Measurements from ENCODE around the gene KIF20B.
"Not testable (repeated sequence)": the region's sequence is repeated elsewhere in the genome, so short reads cannot be mapped to it uniquely, and the experiment has no call there.

The KIF20B gene

GRCh38 chr10:89684604-89685003 is 16.8 kb upstream of the KIF20B start:
- DNase-seq (ENCODE audit: low read depth) = no peak

GRCh38 chr10:89685936-89686335 is 15.5 kb upstream of the KIF20B start:
- no peak for DNase-seq (ENCODE audit: low read depth)

GRCh38 chr10:89690027-89690426 is 11.4 kb upstream of the KIF20B start:
- no peak for DNase-seq (ENCODE audit: low read depth)

- no peak for DNase-seq (ENCODE audit: low read depth)
These were observed 9.0 kb upstream of the KIF20B start for GRCh38 chr10:89692416-89692815.

- no peak for DNase-seq (ENCODE audit: low read depth)
These were observed 8.2 kb upstream of the KIF20B start for GRCh38 chr10:89693176-89693575.

GRCh38 chr10:89695307-89695706 is 6.1 kb upstream of the KIF20B start:
- no peak for DNase-seq (ENCODE audit: low read depth)

GRCh38 chr10:89697946-89698345 is 3.4 kb upstream of the KIF20B start:
- DNase-seq (ENCODE audit: low read depth) = no peak

GRCh38 chr10:89699581-89700064 is 1.8 kb upstream of the KIF20B start:
- DNase-seq (ENCODE audit: low read depth) = no peak

- no peak for DNase-seq (ENCODE audit: low read depth)
These were observed 508 bp upstream of the KIF20B start for GRCh38 chr10:89700923-89701241.

GRCh38 chr10:89702121-89702480 is 711 bp downstream of the KIF20B start:
- no peak for DNase-seq (ENCODE audit: low read depth)

GRCh38 chr10:89705466-89705865 is 4.1 kb downstream of the KIF20B start:
- no peak for DNase-seq (ENCODE audit: low read depth)

GRCh38 chr10:89706011-89706410 is 4.6 kb downstream of the KIF20B start:
- no peak for DNase-seq (ENCODE audit: low read depth)

- no peak for DNase-seq (ENCODE audit: low read depth)
These were observed 6.0 kb downstream of the KIF20B start for GRCh38 chr10:89707372-89707771.

- no peak for DNase-seq (ENCODE audit: low read depth)
These were observed 9.4 kb downstream of the KIF20B start for GRCh38 chr10:89710753-89711152.

- no peak for DNase-seq (ENCODE audit: low read depth)
These were observed 33.2 kb downstream of the KIF20B start for GRCh38 chr10:89734616-89735015.

- no peak for DNase-seq (ENCODE audit: low read depth)
These were observed 37.3 kb downstream of the KIF20B start for GRCh38 chr10:89738551-89739209.

- no peak for DNase-seq (ENCODE audit: low read depth)
These were observed 39.9 kb downstream of the KIF20B start for GRCh38 chr10:89741126-89741762.

- no peak for DNase-seq (ENCODE audit: low read depth)
These were observed 42.6 kb downstream of the KIF20B start for GRCh38 chr10:89744026-89744425.

- DNase-seq (ENCODE audit: low read depth) = no peak
These were observed 44.5 kb downstream of the KIF20B start for GRCh38 chr10:89745903-89746302.

- DNase-seq (ENCODE audit: low read depth) = no peak
These were observed 49.1 kb downstream of the KIF20B start for GRCh38 chr10:89750441-89750840.

- DNase-seq (ENCODE audit: low read depth) = no peak
These were observed 54.0 kb downstream of the KIF20B start for GRCh38 chr10:89755374-89755773.

GRCh38 chr10:89759531-89759930 is 58.1 kb downstream of the KIF20B start:
- DNase-seq (ENCODE audit: low read depth) = no peak

- not testable (repeated sequence) for DNase-seq (ENCODE audit: low read depth)
These were observed 62.3 kb downstream of the KIF20B start for GRCh38 chr10:89763671-89764070.

- DNase-seq (ENCODE audit: low read depth) = no peak
These were observed 70.3 kb downstream of the KIF20B start for GRCh38 chr10:89771684-89772083.
